Activated naive CD4-positive, alpha-beta T cell treated with anti-CD3 and anti-CD28 coated beads, Interleukin-2, amount 50 U/mL, for 72 hours (primary cell): ENCODE results near the gene DRG2. TPM values are rescaled to one million over a fixed set of nuclear protein-coding genes. Genes with fewer than 3 reads are reported as not detected.
A peak's percentile ranks its signal among the peaks of the same experiment; 100 is the strongest.

Experiments
- ATAC-seq, 2 donors: fragments of 150-1000 bp; cut with Tn5 transposase; 2 replicates each; pipeline ENCODE4 v1.10.0; 2021; ENCODE audit warnings: mild to moderate bottlenecking in 2 of 2, moderate library complexity in 2 of 2
- DNase-seq, 2 donors: peaks; one replicate each; pipeline ENCODE4 v3.0.0; 2021 to 2022; ENCODE audit warnings: low spot score in 2 of 2
- H3K27ac Mint-ChIP-seq, 2 donors: one replicate each; pipeline ENCODE4 v1.8.0; 2022; ENCODE audit warnings: mild to moderate bottlenecking in 2 of 2, mixed read lengths in 2 of 2
- H3K36me3 Mint-ChIP-seq, 2 donors: one replicate each; pipeline ENCODE4 v1.8.0; 2022; ENCODE audit warnings: mixed read lengths in 2 of 2
- H3K9me3 Mint-ChIP-seq, 2 donors: one replicate each; pipeline ENCODE4 v1.8.0; 2022; ENCODE audit warnings: mixed read lengths in 2 of 2
- total RNA-seq, 2 donors: library from RNA; stranded (reverse); gene quantifications; one replicate each; pipeline ENCODE4 v1.2.3, GENCODE V29; 2022

Gene DRG2
- total RNA-seq = 10 to 100 TPM; 41.3 to 49.2 TPM

- ATAC-seq = peak; percentile 96 to 97
- H3K27ac Mint-ChIP-seq = peak within 1 kb of the TSS; percentile 96 to 99
- H3K9me3 Mint-ChIP-seq = no peaks in the 10 kb centered on the region
- DNase-seq = peak; percentile 92 to 94
- H3K36me3 Mint-ChIP-seq = peaks cover 10 to 14% of the 10 kb centered on the region in 2 donors
Measured at GRCh38 chr17:18087610-18088491, at the start of gene DRG2. Gene DRG2, plus strand, starts transcription at chr17:18087948. Its CDS starts 76 bp downstream, at chr17:18088024.

- H3K36me3 Mint-ChIP-seq = peaks cover 21 to 24% of the 10 kb centered on the region in 2 donors
- peak overlapping the region; percentile 93 to 97 for H3K27ac Mint-ChIP-seq
- peak; percentile 24 to 54 for ATAC-seq
- DNase-seq = peak in 1 of 2 donors; percentile 33
- no peaks in the 10 kb centered on the region for H3K9me3 Mint-ChIP-seq
Measured at GRCh38 chr17:18038149-18038850, 49.4 kb upstream of the DRG2 start.

GRCh38 chr17:18038861-18039534 is 48.8 kb upstream of the DRG2 start, which contains the start of the genes ATPAF2 and GID4:
Gene ATPAF2, minus strand, starts transcription at chr17:18039168. Its CDS starts 155 bp downstream, at chr17:18039013.
Gene GID4, plus strand, starts transcription at chr17:18039408. Its CDS starts 57 bp downstream, at chr17:18039465.
- ATAC-seq (peak; percentile 93), DNase-seq (peak; percentile 99 to 100)
- Mint-ChIP-seq H3K9me3 (no peaks in the 10 kb centered on the region), H3K27ac (peak within 1 kb of the TSS; percentile 93 to 97), H3K36me3 (peaks cover 21 to 24% of the 10 kb centered on the region in 2 donors)

GRCh38 chr17:18039535-18040260 is 48.0 kb upstream of the DRG2 start:
- peak; percentile 28 to 47 for ATAC-seq
- Mint-ChIP-seq H3K9me3 (no peaks in the 10 kb centered on the region), H3K27ac (peak overlapping the region; percentile 93 to 94), H3K36me3 (peaks cover 21 to 24% of the 10 kb centered on the region in 2 donors)
- DNase-seq = peak in 1 of 2 donors; percentile 64

DNA sequence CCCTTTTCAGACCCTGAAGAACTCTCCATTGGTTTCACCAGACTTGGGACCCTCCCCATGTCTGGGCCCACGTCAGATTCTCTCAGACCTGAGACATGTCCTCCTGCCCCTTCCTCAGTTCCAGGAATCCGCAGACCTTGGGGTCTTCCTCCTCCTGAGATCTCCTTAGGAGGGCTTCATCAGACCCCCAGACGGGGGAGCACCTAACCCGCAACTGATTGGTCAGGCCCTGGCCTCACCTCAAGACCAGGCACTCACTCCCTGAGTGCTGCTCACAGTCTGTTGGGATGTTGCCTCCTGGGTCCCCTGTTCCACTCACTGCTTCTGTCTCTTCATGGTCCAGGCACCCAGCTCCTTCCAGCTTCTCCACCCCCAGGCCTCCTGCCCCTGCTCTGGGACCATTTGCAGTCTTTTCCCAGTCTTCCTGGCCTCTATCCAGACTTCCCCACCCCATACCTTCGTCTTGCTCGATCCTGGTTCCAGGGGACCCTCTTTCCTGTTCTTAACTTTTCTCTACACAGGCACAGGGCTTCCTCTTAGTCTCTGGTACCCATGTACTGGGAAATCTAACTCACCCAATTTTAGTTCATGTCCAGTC is 47.4 kb upstream of the DRG2 start:
- H3K36me3 Mint-ChIP-seq = peaks cover 21 to 24% of the 10 kb centered on the region in 2 donors
- DNase-seq = no peak
- ATAC-seq = no peak
- peak overlapping the region; percentile 93 to 94 for H3K27ac Mint-ChIP-seq
- no peaks in the 10 kb centered on the region for H3K9me3 Mint-ChIP-seq

DNA sequence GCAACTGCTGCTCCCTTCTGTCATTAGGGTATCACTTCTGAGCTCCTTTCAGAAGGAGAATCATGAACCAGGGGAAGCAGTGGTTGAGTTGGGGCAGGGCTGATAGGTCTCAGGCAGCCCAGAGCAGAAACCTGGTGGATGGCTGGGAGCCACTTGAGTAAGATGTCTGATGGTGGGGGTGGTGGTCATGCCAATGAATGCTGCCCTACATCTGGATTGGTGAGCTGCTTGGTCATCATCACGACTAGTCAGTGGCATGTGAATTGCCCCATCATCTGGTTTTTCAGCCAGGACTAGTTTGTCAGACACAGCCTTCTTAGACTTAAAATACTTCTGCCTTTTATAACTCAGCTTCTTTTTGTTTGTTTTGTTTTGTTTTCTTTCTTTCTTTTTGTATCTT is 46.0 kb upstream of the DRG2 start:
- Mint-ChIP-seq H3K27ac (no peak overlapping the region), H3K9me3 (no peaks in the 10 kb centered on the region), H3K36me3 (peaks cover 21 to 24% of the 10 kb centered on the region in 2 donors)
- DNase-seq (no peak), ATAC-seq (no peak)

DNA sequence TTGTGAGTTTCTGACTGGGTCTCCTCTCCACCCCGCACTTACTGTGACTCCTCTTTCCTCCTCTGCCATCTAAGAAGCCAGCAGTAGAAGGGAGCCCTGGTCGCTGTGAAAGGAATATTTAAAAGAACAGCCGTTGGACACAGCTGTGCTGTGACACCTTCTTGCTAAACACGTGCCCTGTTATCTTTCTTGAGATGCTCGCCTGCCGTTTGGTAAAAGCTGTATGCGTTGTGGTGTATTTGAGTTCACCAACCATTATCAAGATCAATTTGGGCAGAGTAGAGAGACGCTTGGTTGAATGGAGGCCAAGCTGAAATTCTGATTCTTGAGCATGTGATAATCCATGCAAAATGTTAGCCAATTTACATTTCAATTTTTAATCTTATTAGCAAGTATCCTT is 44.8 kb upstream of the DRG2 start:
- Mint-ChIP-seq H3K27ac (no peak overlapping the region), H3K36me3 (peaks cover 16 to 21% of the 10 kb centered on the region in 2 donors), H3K9me3 (no peaks in the 10 kb centered on the region)
- DNase-seq (no peak), ATAC-seq (no peak)

DNA sequence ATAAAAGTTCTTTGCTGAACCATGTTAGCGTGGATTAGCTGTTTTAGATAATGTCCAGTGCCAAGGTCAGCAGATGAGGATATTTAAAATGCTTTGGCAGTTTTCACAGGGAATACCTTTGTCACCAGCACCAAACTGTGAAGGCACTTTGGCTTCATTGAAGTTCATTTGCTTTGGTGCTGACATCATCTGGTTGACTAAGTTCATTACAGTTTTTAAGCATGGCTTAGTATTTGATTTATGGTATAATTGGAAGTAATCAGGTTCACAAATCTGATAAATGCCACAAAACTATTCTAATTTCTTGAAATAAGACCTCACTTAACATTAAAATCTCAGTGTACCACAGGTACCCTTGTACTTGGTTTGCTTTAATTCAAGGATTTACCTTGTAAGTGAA is 44.3 kb upstream of the DRG2 start:
- Mint-ChIP-seq H3K27ac (no peak overlapping the region), H3K9me3 (no peaks in the 10 kb centered on the region), H3K36me3 (peaks cover 16 to 19% of the 10 kb centered on the region in 2 donors)
- DNase-seq (no peak), ATAC-seq (no peak)

DNA sequence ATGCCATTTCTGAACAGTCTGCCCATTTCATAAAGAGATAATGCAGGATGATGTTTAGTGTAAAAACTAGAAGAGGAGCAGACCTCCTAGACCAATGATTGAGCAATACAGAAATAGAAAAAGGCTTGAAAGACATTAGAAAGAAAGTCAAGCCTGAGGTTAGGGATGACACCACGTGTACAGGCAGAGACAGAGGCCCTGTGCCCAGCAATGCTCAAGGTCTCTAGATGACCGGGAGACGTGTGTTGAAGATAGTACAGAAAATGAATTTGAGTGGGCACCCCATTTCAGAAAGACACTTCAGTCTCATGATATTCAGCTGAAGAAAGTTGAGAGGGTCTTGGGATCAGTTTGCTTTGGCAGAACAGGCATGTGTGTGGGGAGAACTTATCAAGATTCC is 43.1 kb upstream of the DRG2 start:
- peaks cover 9 to 10% of the 10 kb centered on the region in 2 donors for H3K36me3 Mint-ChIP-seq
- ATAC-seq (no peak), DNase-seq (no peak)
- no peaks in the 10 kb centered on the region for H3K9me3 Mint-ChIP-seq
- H3K27ac Mint-ChIP-seq = no peak overlapping the region

DNA sequence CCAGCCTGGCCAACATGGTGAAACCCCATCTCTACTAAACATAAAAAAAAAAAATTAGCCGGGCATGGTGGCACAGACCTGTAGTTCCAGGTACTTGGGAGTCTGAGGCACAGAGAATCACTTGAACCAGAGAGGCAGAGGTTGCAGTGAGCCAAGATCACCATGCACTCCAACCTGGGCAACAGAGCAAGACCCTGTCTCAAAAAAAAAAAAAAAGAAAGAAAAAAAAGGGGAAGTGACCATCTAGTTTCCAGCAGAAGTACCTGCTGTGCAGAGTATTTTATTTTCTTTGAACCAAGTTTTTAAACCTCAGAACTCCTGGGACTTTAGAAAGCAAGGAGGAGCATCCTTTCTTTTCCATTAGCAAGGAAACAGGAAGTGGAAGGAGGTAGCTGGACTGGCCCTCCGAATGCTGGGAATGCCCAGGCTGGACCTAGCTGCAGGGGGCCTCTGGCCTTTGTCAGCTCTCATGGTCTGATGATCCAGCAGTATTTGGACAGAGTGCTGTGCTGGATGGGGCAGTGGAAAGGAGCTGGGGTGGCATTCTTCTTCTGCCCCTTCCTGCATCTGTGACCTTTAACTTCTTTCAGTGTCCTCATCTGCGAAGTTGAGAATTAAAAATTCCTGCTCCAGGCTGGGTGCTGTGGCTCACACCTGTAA is 41.9 kb upstream of the DRG2 start:
- H3K36me3 Mint-ChIP-seq = peaks cover 0 to under 1% of the 10 kb centered on the region in 2 donors
- DNase-seq = no peak
- peak overlapping the region in 1 of 2 donors; percentile 72 for H3K27ac Mint-ChIP-seq
- no peaks in the 10 kb centered on the region for H3K9me3 Mint-ChIP-seq
- no peak for ATAC-seq

- Mint-ChIP-seq H3K36me3 (peaks cover 4 to 13% of the 10 kb centered on the region in 2 donors), H3K27ac (peak overlapping the region in 1 of 2 donors; percentile 57), H3K9me3 (no peaks in the 10 kb centered on the region)
- ATAC-seq (no peak), DNase-seq (no peak)
Measured at GRCh38 chr17:18055597-18055996, 32.2 kb upstream of the DRG2 start.

DNA sequence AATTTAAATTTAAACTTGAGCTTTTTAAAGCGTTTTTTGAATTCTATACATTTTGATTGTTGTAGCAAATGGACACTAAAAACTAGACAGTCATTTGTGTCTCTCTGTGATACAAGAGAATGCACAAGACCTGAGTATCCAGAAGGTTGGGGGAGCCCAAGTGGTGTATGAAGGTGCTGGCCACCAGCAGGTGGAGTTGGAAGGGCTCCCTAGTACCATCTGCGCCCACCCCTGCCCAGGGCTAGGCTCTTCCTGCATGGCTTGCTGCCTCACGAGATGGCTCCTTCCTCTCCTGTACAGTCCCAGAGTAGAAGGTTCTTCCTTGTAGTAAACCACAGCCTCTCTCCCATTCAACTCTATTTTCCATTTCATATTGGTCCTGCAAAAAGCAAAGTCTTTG is 31.5 kb upstream of the DRG2 start:
- no peak for DNase-seq
- peaks cover 4 to 13% of the 10 kb centered on the region in 2 donors for H3K36me3 Mint-ChIP-seq
- no peak for ATAC-seq
- H3K27ac Mint-ChIP-seq = no peak overlapping the region
- no peaks in the 10 kb centered on the region for H3K9me3 Mint-ChIP-seq

DNA sequence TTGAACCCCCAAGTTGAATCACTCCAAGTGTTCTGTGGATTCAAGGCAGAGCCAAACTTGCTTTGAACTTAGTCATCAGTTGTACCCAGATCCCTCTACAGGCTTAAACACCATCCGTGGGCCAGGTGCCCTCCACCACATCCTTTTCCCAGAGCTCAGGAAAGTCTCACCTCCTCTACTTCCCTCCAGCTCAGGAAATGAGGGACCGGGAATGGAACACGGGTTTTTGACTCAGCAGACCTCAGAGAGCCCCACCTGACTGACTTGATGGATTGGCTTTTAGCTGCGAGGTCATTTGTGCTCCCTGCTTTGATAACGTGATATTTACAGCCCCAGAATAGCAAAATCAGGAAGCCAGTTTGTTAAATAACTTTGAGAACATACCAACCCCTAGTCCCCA is 28.5 kb upstream of the DRG2 start:
- DNase-seq = no peak
- H3K9me3 Mint-ChIP-seq = no peaks in the 10 kb centered on the region
- peaks cover 4 to 13% of the 10 kb centered on the region in 2 donors for H3K36me3 Mint-ChIP-seq
- H3K27ac Mint-ChIP-seq = peak overlapping the region in 1 of 2 donors; percentile 36
- no peak for ATAC-seq

DNA sequence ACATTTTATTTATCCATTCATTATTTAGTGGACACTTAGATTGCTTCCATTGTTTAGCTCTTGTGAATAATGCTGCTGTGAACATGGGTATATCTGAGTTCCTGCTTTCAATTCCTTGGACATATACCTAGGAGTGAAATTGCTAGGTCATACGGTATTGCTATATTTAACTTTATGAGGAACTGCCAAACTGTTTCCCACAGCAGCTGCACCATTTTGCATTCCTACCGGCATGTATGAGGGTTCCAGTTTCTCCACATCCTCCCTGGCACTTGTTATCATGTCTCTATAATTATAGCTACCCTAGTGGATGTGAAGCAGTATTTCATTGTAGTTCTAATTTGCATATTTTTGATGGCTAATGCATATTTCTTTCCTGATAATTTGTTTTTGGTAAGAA is 23.7 kb upstream of the DRG2 start:
- no peaks in the 10 kb centered on the region for H3K9me3 Mint-ChIP-seq
- no peak for ATAC-seq
- peaks cover 0 to 4% of the 10 kb centered on the region in 2 donors for H3K36me3 Mint-ChIP-seq
- no peak overlapping the region for H3K27ac Mint-ChIP-seq
- no peak for DNase-seq

GRCh38 chr17:18065546-18065945 is 22.2 kb upstream of the DRG2 start:
- no peak for DNase-seq
- ATAC-seq = no peak
- Mint-ChIP-seq H3K27ac (no peak overlapping the region), H3K9me3 (no peaks in the 10 kb centered on the region), H3K36me3 (no peaks in the 10 kb centered on the region)
